B cell (primary cell): ENCODE measurements around the gene ZP1. TPM values are rescaled to one million over a fixed set of nuclear protein-coding genes. Genes with fewer than 3 reads are reported as not detected.

Experiments used
- ATAC-seq: fragments of 200-7000 bp; cut with Tn5 transposase; one replicate; pipeline ENCODE4 v1.10.0; 2021; ENCODE audit warnings: low read depth, mild to moderate bottlenecking, moderate number of reproducible peaks, moderate library complexity
- CTCF ChIA-PET: fragments of 350-600 bp; sonication (Branson Sonifier 250); formaldehyde crosslinking; loops from one replicate; lab custom pipeline; 2021; ENCODE audit warnings: antibody characterized with exemption, inconsistent platforms; lab: Charles Lee
- POLR2A ChIA-PET: fragments of 350-600 bp; sonication (Branson Sonifier 250); formaldehyde crosslinking; loops from one replicate; lab custom pipeline; 2021; ENCODE audit warnings: antibody characterized with exemption; lab: Charles Lee
- DNase-seq: peaks from one replicate; pipeline ENCODE4 v3.0.0; 2013
- H2AFZ ChIP-seq: 2 replicates; pipeline ENCODE4 v1.6.1; 2012; ENCODE audit warnings: mild to moderate bottlenecking, low read depth, low read length; ENCODE audit not compliant: insufficient read depth, poor library complexity, severe bottlenecking
- H3K27ac ChIP-seq, 2 donors: 1 replicate in 1 of 2; 2 replicates in 1 of 2; pipeline ENCODE4 v1.5.1; 2012 to 2013; ENCODE audit warnings: low read length in 2 of 2, mild to moderate bottlenecking in 2 of 2, moderate library complexity in 1 of 2
- H3K27me3 ChIP-seq, 4 experiments: fragments of 200-600 bp in 1 of 4; sonication (generic) in 1 of 4; replicated peaks in 1 of 4; 1 replicate in 2 of 4; 2 replicates in 2 of 4; pipeline versions ENCODE4 v1.6.1 to v1.7.0; 2013 to 2016; ENCODE audit warnings: low read length in 3 of 4, mild to moderate bottlenecking in 2 of 4, mixed read lengths in 1 of 4, moderate library complexity in 1 of 4; ENCODE audit not compliant: insufficient read depth in 4 of 4, control insufficient read depth in 3 of 4; ENCODE audit errors: control extremely low read depth in 1 of 4
- H3K36me3 ChIP-seq, 2 experiments: replicated peaks in 1 of 2; 1 replicate in 1 of 2; 2 replicates in 1 of 2; pipeline versions ENCODE4 v1.6.1 to v1.7.1; 2013; ENCODE audit warnings: low read length in 1 of 2; ENCODE audit not compliant: insufficient read depth in 2 of 2, control insufficient read depth in 1 of 2; ENCODE audit errors: control extremely low read depth in 1 of 2, extremely low read depth in 1 of 2
- H3K4me1 ChIP-seq, 2 donors: fragments of 200-600 bp in 1 of 2; sonication (generic) in 1 of 2; 1 replicate in 1 of 2; 2 replicates in 1 of 2; pipeline versions ENCODE4 v1.5.1 to v1.6.1; 2013 to 2017; ENCODE audit warnings: low read length in 2 of 2; ENCODE audit not compliant: control insufficient read depth in 2 of 2, insufficient read depth in 2 of 2
- H3K4me2 ChIP-seq: replicated peaks from 2 replicates; pipeline ENCODE3; 2012; ENCODE audit warnings: mild to moderate bottlenecking, low read depth, low read length; ENCODE audit not compliant: poor library complexity, severe bottlenecking
- H3K4me3 ChIP-seq, 5 experiments: fragments of 200-600 bp in 1 of 5; sonication (generic) in 1 of 5; 1 replicate in 3 of 5; 2 replicates in 2 of 5; pipeline versions ENCODE4 v1.5.1 to v1.7.0; 2011 to 2016; ENCODE audit warnings: low read length in 4 of 5, mild to moderate bottlenecking in 4 of 5, low read depth in 2 of 5, control low read depth in 1 of 5, moderate library complexity in 1 of 5; ENCODE audit not compliant: insufficient read depth in 1 of 5; ENCODE audit errors: control extremely low read depth in 1 of 5, extremely low read depth in 1 of 5
- H3K79me2 ChIP-seq: fragments of 200-600 bp; sonication (generic); one replicate; pipeline ENCODE4 v1.6.0; 2016; ENCODE audit warnings: low read length; ENCODE audit not compliant: control insufficient read depth, insufficient read depth
- H3K9ac ChIP-seq: fragments of 200-600 bp; sonication (generic); 2 replicates; pipeline ENCODE4 v1.6.1; 2017; ENCODE audit warnings: mild to moderate bottlenecking, low read length, moderate library complexity
- H3K9me3 ChIP-seq, 3 donors: one replicate each; pipeline versions ENCODE4 v1.6.1 to v1.7.1; 2013; ENCODE audit warnings: low read length in 2 of 3; ENCODE audit not compliant: control insufficient read depth in 2 of 3, insufficient read depth in 1 of 3; ENCODE audit errors: control extremely low read depth in 1 of 3
- H4K20me1 ChIP-seq: 2 replicates; pipeline ENCODE4 v1.6.0; 2012; ENCODE audit warnings: mild to moderate bottlenecking, low read length; ENCODE audit not compliant: insufficient read depth, control insufficient read depth, poor library complexity, severe bottlenecking
- H3K27ac Mint-ChIP-seq: one replicate; pipeline ENCODE4 v1.8.0; 2021; ENCODE audit warnings: mixed read lengths
- H3K27me3 Mint-ChIP-seq: one replicate; pipeline ENCODE4 v1.8.0; 2021; ENCODE audit warnings: mixed read lengths
- H3K4me1 Mint-ChIP-seq: one replicate; pipeline ENCODE4 v1.8.0; 2021; ENCODE audit warnings: mixed read lengths
- H3K4me3 Mint-ChIP-seq: one replicate; pipeline ENCODE4 v1.8.0; 2021; ENCODE audit warnings: mixed read lengths
- H3K9me3 Mint-ChIP-seq: one replicate; pipeline ENCODE4 v1.8.0; 2022; ENCODE audit warnings: mixed read lengths; ENCODE audit not compliant: insufficient read depth
- CTCF ChIP-seq: fragments of 200-600 bp; IDR thresholded peaks from one replicate; pipeline ENCODE4 v1.8.0; 2022; ENCODE audit warnings: antibody characterized with exemption, mild to moderate bottlenecking
- EZH2 ChIP-seq: IDR thresholded peaks from 2 replicates; pipeline ENCODE4 v1.6.1; 2012; ENCODE audit warnings: borderline replicate concordance, low read depth, mild to moderate bottlenecking, moderate library complexity, low read length; ENCODE audit not compliant: insufficient read depth, poor library complexity, severe bottlenecking
- WGBS: methylation state at CpG from one replicate; pipeline ENCODE4 v1.1.5; 2013; ENCODE audit warnings: missing lambda C conversion rate; ENCODE audit not compliant: insufficient coverage; 5-methylcytosine and 5-hydroxymethylcytosine counted together
- intact Hi-C: fragments of 100-400 bp; cut with micrococcal nuclease; formaldehyde crosslinking; loops from one replicate; pipeline ENCODE4 v1.10.0; 2022
- polyA plus RNA-seq: library from polyadenylated mRNA; depleted of rRNA; stranded (reverse); fragments of >200 nt; gene quantifications from 2 replicates; pipeline ENCODE4 v1.2.3, GENCODE V29; 2012
- total RNA-seq, 2 donors: library from RNA; stranded (reverse); fragments of 120-200 nt in 1 of 2; gene quantifications; 1 replicate in 1 of 2; 2 replicates in 1 of 2; pipeline versions ENCODE4 v1.2.3 to v1.2.4, GENCODE V29; 2013 to 2022

ZP1 gene
- total and polyA plus RNA-seq, 2 donors (not counting 1 experiment from before 2014, with no cell fraction given) = 0.06 TPM; not detected in 1

- Histone ChIP-seq H3K4me3 (no peak overlapping the region), H3K4me2 (no peak overlapping the region), H3K36me3 (peaks cover 0 to 46% of the 10 kb centered on the region in 2 experiments), H3K4me1 (no peaks in the 10 kb centered on the region), H3K9me3 (no peaks in the 10 kb centered on the region), H4K20me1 (no peaks in the 10 kb centered on the region), H3K9ac (no peak overlapping the region), H3K27ac (no peak overlapping the region), H2AFZ (no peak overlapping the region), H3K79me2 (no peaks in the 10 kb centered on the region), H3K27me3 (no peaks in the 10 kb centered on the region)
- Mint-ChIP-seq H3K4me3 (no peak overlapping the region), H3K27me3 (no peaks in the 10 kb centered on the region), H3K9me3 (no peaks in the 10 kb centered on the region), H3K27ac (no peak overlapping the region), H3K4me1 (peaks cover 1% of the 10 kb centered on the region)
- WGBS = 94% methylated on average over 13 of the region's 17 CpGs
- no peak for DNase-seq
- CTCF ChIA-PET = no interaction called here
- POLR2A ChIA-PET = no interaction called here
- TF ChIP-seq EZH2 (no peak), CTCF (no peak)
- intact Hi-C loops = no loop called here
- no peak for ATAC-seq
Measured at GRCh38 chr11:60851327-60852104, 15.8 kb upstream of the ZP1 start.
